HL-60 (cell line): ENCODE measurements around the gene PGAP6.
"Not testable (repeated sequence)": the region's sequence is repeated elsewhere in the genome, so short reads cannot be mapped to it uniquely, and the experiment has no call there.

ENCODE experiments used
- DNase-seq, 2 experiments: peaks; one replicate each; pipeline ENCODE4 v3.0.0-alpha.2; 2010 to 2020; ENCODE audit warnings: low read depth in 1 of 2, low spot score in 1 of 2
- H3K27ac ChIP-seq: fragments of 250-450 bp; sonication (Bioruptor Pico); replicated peaks from 2 replicates; pipeline ENCODE4 v1.5.1; 2020; ENCODE audit warnings: mild to moderate bottlenecking, moderate library complexity
- H3K27me3 ChIP-seq: fragments of 250-450 bp; sonication (Bioruptor Pico); 2 replicates; pipeline ENCODE4 v1.5.1; 2021; ENCODE audit warnings: mild to moderate bottlenecking, moderate library complexity; ENCODE audit not compliant: insufficient read depth, poor library complexity, severe bottlenecking
- H3K4me3 ChIP-seq: replicated peaks from 2 replicates; pipeline ENCODE4 v1.5.1; 2011; ENCODE audit warnings: mild to moderate bottlenecking, control low read depth, low read length; ENCODE audit not compliant: insufficient read depth
- GABPA ChIP-seq: IDR thresholded peaks from 2 replicates; pipeline ENCODE4 v1.6.1; 2012; ENCODE audit warnings: low read depth
- POLR2AphosphoS5 ChIP-seq: IDR thresholded peaks from 2 replicates; pipeline ENCODE4 v1.6.1; 2012; ENCODE audit warnings: low read depth
- SPI1 ChIP-seq: IDR thresholded peaks from 2 replicates; pipeline ENCODE4 v1.6.1; 2012; ENCODE audit warnings: low read depth, mild to moderate bottlenecking, borderline replicate concordance
- TF ChIP-seq, protein P1 (sequence below): IDR thresholded peaks from 2 replicates; pipeline ENCODE4 v1.6.1; 2012; ENCODE audit warnings: low read depth; ENCODE audit not compliant: insufficient replicate concordance
- TF ChIP-seq, protein P2 (sequence below): IDR thresholded peaks from one replicate; pipeline ENCODE4 v1.5.1; 2011; ENCODE audit warnings: low read length, control low read depth, inconsistent platforms; ENCODE audit not compliant: insufficient read depth

The PGAP6 gene

DNA sequence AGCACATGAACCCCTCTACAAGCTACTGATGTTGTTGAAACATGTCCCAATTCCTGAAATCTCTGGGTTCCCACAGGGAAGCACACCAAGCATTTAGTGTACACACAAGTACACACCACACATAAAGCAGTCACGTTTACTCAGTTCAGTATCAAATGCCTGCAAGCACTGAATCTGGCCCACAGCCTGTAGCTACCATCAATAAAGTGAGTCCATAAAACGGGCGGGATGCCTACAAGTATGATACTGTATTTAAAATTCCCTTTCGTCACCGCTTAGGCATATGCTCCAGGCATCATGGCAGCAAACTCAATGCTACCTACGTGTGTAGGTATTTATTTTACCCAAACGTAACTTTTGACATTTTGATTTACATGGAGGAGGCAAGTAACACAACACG lies 31.6 kb downstream of the PGAP6 start:
- no peak overlapping the region for H3K4me3 ChIP-seq
- H3K27me3 ChIP-seq = no peaks in the 10 kb centered on the region
- no peak overlapping the region for H3K27ac ChIP-seq
- DNase-seq = no peak
- TF ChIP-seq, protein P1, sequence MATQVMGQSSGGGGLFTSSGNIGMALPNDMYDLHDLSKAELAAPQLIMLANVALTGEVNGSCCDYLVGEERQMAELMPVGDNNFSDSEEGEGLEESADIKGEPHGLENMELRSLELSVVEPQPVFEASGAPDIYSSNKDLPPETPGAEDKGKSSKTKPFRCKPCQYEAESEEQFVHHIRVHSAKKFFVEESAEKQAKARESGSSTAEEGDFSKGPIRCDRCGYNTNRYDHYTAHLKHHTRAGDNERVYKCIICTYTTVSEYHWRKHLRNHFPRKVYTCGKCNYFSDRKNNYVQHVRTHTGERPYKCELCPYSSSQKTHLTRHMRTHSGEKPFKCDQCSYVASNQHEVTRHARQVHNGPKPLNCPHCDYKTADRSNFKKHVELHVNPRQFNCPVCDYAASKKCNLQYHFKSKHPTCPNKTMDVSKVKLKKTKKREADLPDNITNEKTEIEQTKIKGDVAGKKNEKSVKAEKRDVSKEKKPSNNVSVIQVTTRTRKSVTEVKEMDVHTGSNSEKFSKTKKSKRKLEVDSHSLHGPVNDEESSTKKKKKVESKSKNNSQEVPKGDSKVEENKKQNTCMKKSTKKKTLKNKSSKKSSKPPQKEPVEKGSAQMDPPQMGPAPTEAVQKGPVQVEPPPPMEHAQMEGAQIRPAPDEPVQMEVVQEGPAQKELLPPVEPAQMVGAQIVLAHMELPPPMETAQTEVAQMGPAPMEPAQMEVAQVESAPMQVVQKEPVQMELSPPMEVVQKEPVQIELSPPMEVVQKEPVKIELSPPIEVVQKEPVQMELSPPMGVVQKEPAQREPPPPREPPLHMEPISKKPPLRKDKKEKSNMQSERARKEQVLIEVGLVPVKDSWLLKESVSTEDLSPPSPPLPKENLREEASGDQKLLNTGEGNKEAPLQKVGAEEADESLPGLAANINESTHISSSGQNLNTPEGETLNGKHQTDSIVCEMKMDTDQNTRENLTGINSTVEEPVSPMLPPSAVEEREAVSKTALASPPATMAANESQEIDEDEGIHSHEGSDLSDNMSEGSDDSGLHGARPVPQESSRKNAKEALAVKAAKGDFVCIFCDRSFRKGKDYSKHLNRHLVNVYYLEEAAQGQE = no peak
- no peak for TF ChIP-seq POLR2AphosphoS5
- TF ChIP-seq, protein P2, sequence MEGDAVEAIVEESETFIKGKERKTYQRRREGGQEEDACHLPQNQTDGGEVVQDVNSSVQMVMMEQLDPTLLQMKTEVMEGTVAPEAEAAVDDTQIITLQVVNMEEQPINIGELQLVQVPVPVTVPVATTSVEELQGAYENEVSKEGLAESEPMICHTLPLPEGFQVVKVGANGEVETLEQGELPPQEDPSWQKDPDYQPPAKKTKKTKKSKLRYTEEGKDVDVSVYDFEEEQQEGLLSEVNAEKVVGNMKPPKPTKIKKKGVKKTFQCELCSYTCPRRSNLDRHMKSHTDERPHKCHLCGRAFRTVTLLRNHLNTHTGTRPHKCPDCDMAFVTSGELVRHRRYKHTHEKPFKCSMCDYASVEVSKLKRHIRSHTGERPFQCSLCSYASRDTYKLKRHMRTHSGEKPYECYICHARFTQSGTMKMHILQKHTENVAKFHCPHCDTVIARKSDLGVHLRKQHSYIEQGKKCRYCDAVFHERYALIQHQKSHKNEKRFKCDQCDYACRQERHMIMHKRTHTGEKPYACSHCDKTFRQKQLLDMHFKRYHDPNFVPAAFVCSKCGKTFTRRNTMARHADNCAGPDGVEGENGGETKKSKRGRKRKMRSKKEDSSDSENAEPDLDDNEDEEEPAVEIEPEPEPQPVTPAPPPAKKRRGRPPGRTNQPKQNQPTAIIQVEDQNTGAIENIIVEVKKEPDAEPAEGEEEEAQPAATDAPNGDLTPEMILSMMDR = no peak
- TF ChIP-seq SPI1 = no peak
- TF ChIP-seq GABPA = no peak

DNA sequence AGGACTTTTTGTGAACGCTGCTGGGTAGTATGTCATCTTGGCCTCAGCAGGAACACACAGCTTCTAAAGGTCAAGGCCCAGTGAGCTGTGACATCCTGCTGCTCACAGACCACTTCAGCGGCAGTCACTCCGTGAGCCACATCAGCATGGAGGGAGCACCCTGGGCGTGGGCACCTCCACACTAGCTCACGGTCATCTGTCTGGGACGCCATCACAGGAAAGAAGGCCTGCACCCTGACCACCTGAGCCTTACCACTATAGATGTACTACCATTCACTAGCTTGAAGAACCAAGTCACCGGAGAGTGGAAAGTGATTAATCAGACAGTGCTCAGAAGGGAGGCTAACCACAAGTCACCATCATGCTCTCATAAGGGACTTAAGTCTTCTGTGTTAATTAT lies 32.6 kb downstream of the PGAP6 start:
- no peak for DNase-seq
- TF ChIP-seq POLR2AphosphoS5 = no peak
- TF ChIP-seq SPI1 = no peak
- TF ChIP-seq GABPA = no peak
- TF ChIP-seq, protein P1 = no peak
- TF ChIP-seq, protein P2 = no peak
- Histone ChIP-seq H3K27ac (no peak overlapping the region), H3K4me3 (no peak overlapping the region), H3K27me3 (no peaks in the 10 kb centered on the region)

DNA sequence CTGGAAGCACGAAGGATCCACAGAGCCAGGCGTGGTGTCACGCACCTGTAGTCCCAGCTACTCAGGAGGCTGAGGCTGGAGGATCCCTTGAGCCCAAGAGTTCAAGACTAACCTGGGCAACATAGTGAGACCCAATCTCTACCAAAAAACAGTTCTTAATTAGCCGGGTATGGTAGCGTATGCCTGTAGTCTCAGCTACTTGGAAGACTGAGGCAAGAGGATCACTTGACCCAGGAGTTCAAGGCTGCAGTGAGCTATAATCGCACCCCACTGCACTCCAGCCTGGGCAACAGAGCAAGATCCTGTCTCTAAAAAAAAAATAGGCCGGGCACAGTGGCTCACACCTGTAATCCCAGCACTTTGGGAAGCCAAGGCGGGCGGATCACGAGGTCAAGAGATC lies 33.3 kb downstream of the PGAP6 start:
- not testable (repeated sequence) for H3K27ac ChIP-seq, DNase-seq, H3K27me3 ChIP-seq

DNA sequence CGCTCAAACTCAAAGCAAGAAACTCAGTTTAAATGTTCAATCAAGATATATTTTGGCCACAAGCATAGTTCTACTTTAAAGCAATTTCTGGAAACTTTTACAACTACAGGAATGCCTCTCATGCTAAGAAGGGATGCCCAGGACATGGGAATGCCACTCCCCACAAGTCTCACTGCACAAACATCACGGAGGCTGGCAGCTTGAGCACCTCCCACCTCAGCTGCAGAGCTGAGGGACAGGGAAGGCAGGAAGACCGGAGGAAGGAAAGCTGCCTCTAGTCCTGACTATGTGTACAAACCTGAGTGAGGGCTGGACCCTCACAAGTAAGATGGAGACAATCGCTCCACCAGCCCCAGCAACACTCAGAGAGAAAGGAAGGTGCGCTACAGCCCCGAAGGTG lies 34.6 kb downstream of the PGAP6 start:
- H3K4me3 ChIP-seq = no peak overlapping the region

More for the DNA sequence above, 33.3 kb downstream of the PGAP6 start:
- not testable (repeated sequence) for H3K4me3 ChIP-seq

DNA sequence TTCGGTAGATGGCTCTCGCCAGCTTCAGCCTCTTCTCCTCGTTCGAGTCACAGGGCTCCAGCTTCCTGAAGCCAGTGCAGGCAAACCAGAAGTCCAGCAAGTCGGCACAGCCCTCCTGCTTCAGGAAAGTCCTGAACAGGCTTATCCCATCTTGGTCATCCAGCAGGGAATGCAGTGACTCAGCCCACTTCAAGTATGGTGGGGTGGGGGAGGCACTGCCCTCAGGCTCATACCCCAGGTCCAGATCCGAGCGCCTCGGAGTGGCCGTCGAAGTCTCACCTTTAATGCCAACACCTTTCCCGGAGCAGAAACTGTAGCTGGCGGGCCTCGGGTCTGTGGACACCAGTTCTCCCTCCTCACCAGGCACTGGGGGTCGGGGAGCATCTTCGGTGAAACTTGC lies 35.2 kb downstream of the PGAP6 start:
- no peak overlapping the region for H3K4me3 ChIP-seq
- TF ChIP-seq, protein P1 = no peak
- TF ChIP-seq POLR2AphosphoS5 (no peak), SPI1 (no peak), GABPA (no peak)
- TF ChIP-seq, protein P2 = no peak
- DNase-seq = no peak
- no peak overlapping the region for H3K27ac ChIP-seq
- no peaks in the 10 kb centered on the region for H3K27me3 ChIP-seq

More for the DNA sequence above, 34.6 kb downstream of the PGAP6 start:
- TF ChIP-seq SPI1 (no peak), POLR2AphosphoS5 (no peak), GABPA (no peak)
- no peak overlapping the region for H3K27ac ChIP-seq
- DNase-seq = no peak
- no peaks in the 10 kb centered on the region for H3K27me3 ChIP-seq
